ENCODE measurements around the gene CAMSAP3.

Gene CAMSAP3

GRCh38 chr19:7603919-7604318, 8.3 kb downstream of the CAMSAP3 start:
- Histone ChIP-seq H3K4me2 (ENCODE audit: insufficient read depth, low read length) (no peak overlapping the region), H3K4me3 (ENCODE audit: low read depth in 1 of 2, low read length in 2 of 2) (no peak overlapping the region), H3K36me3 (ENCODE audit: insufficient read depth, low read length) (no peaks in the 10 kb centered on the region), H3K27me3 (ENCODE audit: insufficient read depth, low read length, poor library complexity) (no peaks in the 10 kb centered on the region), H4K20me1 (ENCODE audit: insufficient read depth, low read length) (no peaks in the 10 kb centered on the region), H3K27ac (ENCODE audit: low read length) (no peak overlapping the region), H3K9me3 (ENCODE audit: insufficient read depth, low read length, severe bottlenecking) (no peaks in the 10 kb centered on the region), H2AFZ (ENCODE audit: low read depth, low read length) (no peak overlapping the region), H3K79me2 (ENCODE audit: insufficient read depth, low read length) (no peaks in the 10 kb centered on the region), H3K9ac (ENCODE audit: low read depth, low read length) (no peak overlapping the region), H3K4me1 (ENCODE audit: insufficient read depth, low read length) (no peaks in the 10 kb centered on the region)
- TF ChIP-seq EZH2 (IDR thresholded peaks at IDR 0.05; ENCODE audit: borderline replicate concordance, low read depth, low read length, severe bottlenecking) (no peak), CTCF (IDR thresholded peaks at IDR 0.05; ENCODE audit: borderline replicate concordance, extremely low read depth, low read length, poor library complexity, severe bottlenecking) (no peak)
- ATAC-seq (ENCODE audit: insufficient read depth, low read depth) (no peak), DNase-seq (no peak)

DNA sequence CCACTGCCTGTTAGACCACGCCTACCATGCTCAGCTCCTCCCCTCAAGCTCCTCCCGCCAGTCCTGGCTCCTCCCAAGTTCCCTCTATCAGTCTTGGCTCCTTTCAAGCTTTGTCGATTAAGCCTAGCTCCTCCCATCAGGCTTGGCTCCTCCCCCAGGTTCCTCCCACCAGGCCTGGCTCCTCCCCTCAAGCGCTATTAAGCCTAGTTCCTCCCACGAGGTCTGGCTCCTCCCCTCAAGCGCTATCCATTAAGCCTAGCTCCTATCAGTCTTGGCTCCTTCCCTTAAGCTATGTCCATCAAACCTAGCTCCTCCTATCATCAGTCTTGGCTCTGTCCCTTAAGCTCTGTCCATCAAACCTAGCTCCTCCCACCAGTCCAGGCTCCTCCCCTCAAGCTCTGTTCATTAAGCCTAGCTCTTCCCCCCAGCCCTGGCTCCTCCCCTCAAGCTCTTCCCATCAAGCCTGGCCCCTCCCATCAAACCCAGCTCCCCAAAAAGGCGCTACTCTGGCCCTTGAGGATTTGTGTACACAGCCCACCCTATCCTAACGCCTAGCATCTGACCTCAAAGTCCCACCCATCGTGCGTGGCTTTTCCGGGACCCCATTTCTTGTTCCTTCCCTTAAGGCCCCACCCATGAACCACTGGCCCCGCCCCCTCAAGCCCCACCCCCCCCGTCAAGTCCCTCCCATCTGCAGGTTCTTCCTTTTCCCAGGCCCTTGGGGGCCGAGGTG, 10.0 kb downstream of the CAMSAP3 start:
- no peak overlapping the region for H2AFZ ChIP-seq (ENCODE audit: low read depth, low read length)

DNA sequence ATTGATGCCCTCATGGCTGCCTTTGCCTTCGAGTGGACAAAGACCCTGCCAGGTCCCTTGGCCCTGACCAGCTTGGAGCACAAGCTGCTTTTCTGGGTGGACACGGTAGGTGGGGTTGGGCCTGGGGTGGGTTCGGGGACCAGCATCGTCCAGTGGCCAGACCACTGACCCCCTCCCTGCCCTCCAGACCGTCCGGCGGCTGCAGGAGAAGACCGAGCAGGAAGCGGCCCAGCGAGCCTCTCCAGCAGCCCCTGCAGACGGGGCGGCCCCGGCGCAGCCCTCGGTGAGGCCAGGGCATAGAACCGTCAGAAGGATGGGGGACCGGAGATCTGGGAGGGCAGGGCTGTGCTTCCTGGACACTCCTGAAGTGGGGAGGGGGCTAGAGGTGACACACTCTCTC, 10.6 kb downstream of the CAMSAP3 start:
- H4K20me1 ChIP-seq (ENCODE audit: insufficient read depth, low read length), result no peaks in the 10 kb centered on the region
- no peak overlapping the region for H3K27ac ChIP-seq (ENCODE audit: low read length)
- ATAC-seq (ENCODE audit: insufficient read depth, low read depth), result no peak
- no peak for TF ChIP-seq CTCF (IDR thresholded peaks at IDR 0.05; ENCODE audit: borderline replicate concordance, extremely low read depth, low read length, poor library complexity, severe bottlenecking)
- TF ChIP-seq EZH2 (IDR thresholded peaks at IDR 0.05; ENCODE audit: borderline replicate concordance, low read depth, low read length, severe bottlenecking), result no peak
- no peaks in the 10 kb centered on the region for H3K4me1 ChIP-seq (ENCODE audit: insufficient read depth, low read length)
- H3K4me2 ChIP-seq (ENCODE audit: insufficient read depth, low read length), result no peak overlapping the region
- no peak overlapping the region for H3K4me3 ChIP-seq (ENCODE audit: low read depth in 1 of 2, low read length in 2 of 2)
- no peaks in the 10 kb centered on the region for H3K36me3 ChIP-seq (ENCODE audit: insufficient read depth, low read length)
- no peak overlapping the region for H3K9ac ChIP-seq (ENCODE audit: low read depth, low read length)
- no peaks in the 10 kb centered on the region for H3K27me3 ChIP-seq (ENCODE audit: insufficient read depth, low read length, poor library complexity)
- no peaks in the 10 kb centered on the region for H3K79me2 ChIP-seq (ENCODE audit: insufficient read depth, low read length)
- no peaks in the 10 kb centered on the region for H3K9me3 ChIP-seq (ENCODE audit: insufficient read depth, low read length, severe bottlenecking)
- H2AFZ ChIP-seq (ENCODE audit: low read depth, low read length), result no peak overlapping the region
- no peak for DNase-seq

More for the DNA sequence above, 10.0 kb downstream of the CAMSAP3 start:
- H3K4me2 ChIP-seq (ENCODE audit: insufficient read depth, low read length), result no peak overlapping the region
- H3K79me2 ChIP-seq (ENCODE audit: insufficient read depth, low read length), result no peaks in the 10 kb centered on the region
- H3K27me3 ChIP-seq (ENCODE audit: insufficient read depth, low read length, poor library complexity), result no peaks in the 10 kb centered on the region
- DNase-seq (peak; percentile 46), ATAC-seq (ENCODE audit: insufficient read depth, low read depth) (peak; percentile 67)
- no peaks in the 10 kb centered on the region for H3K4me1 ChIP-seq (ENCODE audit: insufficient read depth, low read length)
- no peaks in the 10 kb centered on the region for H3K9me3 ChIP-seq (ENCODE audit: insufficient read depth, low read length, severe bottlenecking)
- H3K9ac ChIP-seq (ENCODE audit: low read depth, low read length), result no peak overlapping the region
- H4K20me1 ChIP-seq (ENCODE audit: insufficient read depth, low read length), result no peaks in the 10 kb centered on the region
- no peak overlapping the region for H3K4me3 ChIP-seq (ENCODE audit: low read depth in 1 of 2, low read length in 2 of 2)
- no peak overlapping the region for H3K27ac ChIP-seq (ENCODE audit: low read length)
- no peaks in the 10 kb centered on the region for H3K36me3 ChIP-seq (ENCODE audit: insufficient read depth, low read length)
- TF ChIP-seq EZH2 (IDR thresholded peaks at IDR 0.05; ENCODE audit: borderline replicate concordance, low read depth, low read length, severe bottlenecking) (no peak), CTCF (IDR thresholded peaks at IDR 0.05; ENCODE audit: borderline replicate concordance, extremely low read depth, low read length, poor library complexity, severe bottlenecking) (no peak)

Measured in DND-41 (cell line).